AG09309 (cell line): Measurements from ENCODE around the gene ATP5MC3.

Experiments used
- DNase-seq: peaks from one replicate; pipeline ENCODE4 v3.0.0-alpha.2; 2010; ENCODE audit warnings: low read depth
- H3K4me3 ChIP-seq: 2 replicates; pipeline ENCODE4 v1.5.1; 2011; ENCODE audit warnings: mild to moderate bottlenecking, low read depth, low read length, moderate library complexity; ENCODE audit not compliant: control insufficient read depth
- CTCF ChIP-seq: IDR thresholded peaks from 2 replicates; pipeline ENCODE4 v1.5.1; 2011; ENCODE audit warnings: mild to moderate bottlenecking, low read depth, low read length, inconsistent platforms; ENCODE audit not compliant: insufficient read depth, control insufficient read depth; ENCODE audit errors: missing control alignments

ATP5MC3 gene

GRCh38 chr2:175131252-175131651, 50.3 kb downstream of the ATP5MC3 start:
- no peak overlapping the region for H3K4me3 ChIP-seq
- DNase-seq = no peak
- TF ChIP-seq CTCF = no peak

- TF ChIP-seq CTCF = no peak
- DNase-seq = no peak
- no peak overlapping the region for H3K4me3 ChIP-seq
Measured at GRCh38 chr2:175126661-175127060, 54.8 kb downstream of the ATP5MC3 start.
